Measurements from ENCODE around the gene MRPL46. TPM values are rescaled to one million over a fixed set of nuclear protein-coding genes. Genes with fewer than 3 reads are reported as not detected.

MRPL46 gene
- total and polyA plus RNA-seq, 9 of the 15 experiments (the other 6 are each of a cell fraction or from before 2014, with no cell fraction given) = 41.2 to 72.2 (median 49.8) TPM

DNA sequence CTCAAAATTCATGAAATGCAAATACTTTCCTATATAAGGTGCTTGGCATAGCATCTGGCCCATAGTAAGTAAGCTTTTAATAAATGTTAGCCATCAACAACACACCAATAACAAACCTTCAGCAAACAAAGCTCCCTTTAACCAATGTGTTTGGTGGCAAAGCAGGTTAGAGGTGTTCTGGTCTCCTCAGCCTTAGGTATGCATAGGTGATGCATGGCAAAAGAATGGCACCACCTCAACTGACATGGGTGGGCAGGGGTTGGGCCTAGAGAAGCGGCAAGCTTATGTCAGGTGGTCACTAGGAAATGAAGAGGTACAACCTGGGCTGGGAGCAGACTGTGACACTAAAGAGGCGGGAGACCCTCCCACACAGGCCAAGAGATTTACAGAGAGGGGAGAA is 38.5 kb upstream of the MRPL46 start (continued):
- TF ChIP-seq, protein P1, sequence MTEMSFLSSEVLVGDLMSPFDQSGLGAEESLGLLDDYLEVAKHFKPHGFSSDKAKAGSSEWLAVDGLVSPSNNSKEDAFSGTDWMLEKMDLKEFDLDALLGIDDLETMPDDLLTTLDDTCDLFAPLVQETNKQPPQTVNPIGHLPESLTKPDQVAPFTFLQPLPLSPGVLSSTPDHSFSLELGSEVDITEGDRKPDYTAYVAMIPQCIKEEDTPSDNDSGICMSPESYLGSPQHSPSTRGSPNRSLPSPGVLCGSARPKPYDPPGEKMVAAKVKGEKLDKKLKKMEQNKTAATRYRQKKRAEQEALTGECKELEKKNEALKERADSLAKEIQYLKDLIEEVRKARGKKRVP (CRISPR knock-in tag; IDR thresholded peaks at IDR 0.05) = no peak
- no peak for TF ChIP-seq ZNF589 (CRISPR knock-in tag; IDR thresholded peaks at IDR 0.05; ENCODE audit: low read depth)
- TF ChIP-seq KDM5B (IDR thresholded peaks at IDR 0.05; ENCODE audit: insufficient replicate concordance, low read depth, low read length) = no peak
- no peak for TF ChIP-seq BRD9 (IDR thresholded peaks at IDR 0.05; ENCODE audit: low read depth, partially characterized antibody)
- TF ChIP-seq ZNF780A (CRISPR knock-in tag; IDR thresholded peaks at IDR 0.05) = no peak
- no peak for TF ChIP-seq PRMT5 (CRISPR knock-in tag; IDR thresholded peaks at IDR 0.05)

DNA sequence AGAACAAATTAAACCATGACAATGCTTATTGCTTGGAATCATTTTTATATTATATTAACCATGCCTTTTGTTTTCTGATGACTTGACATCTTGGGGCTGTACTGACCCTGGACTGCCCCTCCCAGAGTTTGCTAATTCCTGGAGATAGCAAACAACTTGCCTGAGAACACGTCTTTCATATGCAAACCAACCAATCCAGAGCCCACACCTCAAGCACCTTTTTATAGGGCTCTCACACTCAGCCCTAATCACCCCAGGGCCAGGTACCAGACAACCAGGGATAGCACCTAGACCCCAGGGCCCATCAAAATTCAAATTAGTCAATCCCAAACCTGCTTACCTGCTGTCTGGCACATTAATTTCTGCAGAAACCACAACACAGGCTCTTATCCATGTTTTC is 37.3 kb upstream of the MRPL46 start:
- no peak for ATAC-seq
- CTCF ChIA-PET (ENCODE audit: low intra/inter-chr PET ratio) = no interaction called here
- Histone ChIP-seq H3K4me2 (ENCODE audit: insufficient read depth, low read length) (no peak overlapping the region), H3K79me2 (ENCODE audit: control insufficient read depth, insufficient read depth, low read length) (no peaks in the 10 kb centered on the region), H3K9me1 (ENCODE audit: control insufficient read depth, insufficient read depth, low read length) (no peaks in the 10 kb centered on the region), H3K4me1 (replicated peaks in 1 of 2; ENCODE audit: control insufficient read depth in 2 of 2, insufficient read depth in 2 of 2, low read length in 2 of 2) (no peaks in the 10 kb centered on the region), H3K27ac (ENCODE audit: extremely low read depth, low read depth, low read length) (no peak overlapping the region), H3K27me3 (ENCODE audit: control insufficient read depth in 2 of 2, insufficient read depth in 2 of 2, low read length in 2 of 2) (no peaks in the 10 kb centered on the region), H2AFZ (ENCODE audit: low read depth, low read length) (no peak overlapping the region), H3K36me3 (ENCODE audit: control insufficient read depth, insufficient read depth, low read length) (0 out of 3 replicates have a peak, but pooled peaks cover 2% of the 10 kb centered on the region), H3K9ac (ENCODE audit: insufficient read depth in 1 of 2, low read depth in 2 of 2, low read length in 2 of 2) (no peak overlapping the region), H4K20me1 (replicated peaks; ENCODE audit: control insufficient read depth, insufficient read depth, low read length) (no peaks in the 10 kb centered on the region), H3K9me3 (replicated peaks; ENCODE audit: control insufficient read depth, insufficient read depth, low read depth, low read length) (no peaks in the 10 kb centered on the region), H3K4me3 (no peak overlapping the region)
- intact Hi-C loops (cut with micrococcal nuclease) = no loop called here
- no peak for FAIRE-seq
- TF ChIP-seq, protein P2, sequence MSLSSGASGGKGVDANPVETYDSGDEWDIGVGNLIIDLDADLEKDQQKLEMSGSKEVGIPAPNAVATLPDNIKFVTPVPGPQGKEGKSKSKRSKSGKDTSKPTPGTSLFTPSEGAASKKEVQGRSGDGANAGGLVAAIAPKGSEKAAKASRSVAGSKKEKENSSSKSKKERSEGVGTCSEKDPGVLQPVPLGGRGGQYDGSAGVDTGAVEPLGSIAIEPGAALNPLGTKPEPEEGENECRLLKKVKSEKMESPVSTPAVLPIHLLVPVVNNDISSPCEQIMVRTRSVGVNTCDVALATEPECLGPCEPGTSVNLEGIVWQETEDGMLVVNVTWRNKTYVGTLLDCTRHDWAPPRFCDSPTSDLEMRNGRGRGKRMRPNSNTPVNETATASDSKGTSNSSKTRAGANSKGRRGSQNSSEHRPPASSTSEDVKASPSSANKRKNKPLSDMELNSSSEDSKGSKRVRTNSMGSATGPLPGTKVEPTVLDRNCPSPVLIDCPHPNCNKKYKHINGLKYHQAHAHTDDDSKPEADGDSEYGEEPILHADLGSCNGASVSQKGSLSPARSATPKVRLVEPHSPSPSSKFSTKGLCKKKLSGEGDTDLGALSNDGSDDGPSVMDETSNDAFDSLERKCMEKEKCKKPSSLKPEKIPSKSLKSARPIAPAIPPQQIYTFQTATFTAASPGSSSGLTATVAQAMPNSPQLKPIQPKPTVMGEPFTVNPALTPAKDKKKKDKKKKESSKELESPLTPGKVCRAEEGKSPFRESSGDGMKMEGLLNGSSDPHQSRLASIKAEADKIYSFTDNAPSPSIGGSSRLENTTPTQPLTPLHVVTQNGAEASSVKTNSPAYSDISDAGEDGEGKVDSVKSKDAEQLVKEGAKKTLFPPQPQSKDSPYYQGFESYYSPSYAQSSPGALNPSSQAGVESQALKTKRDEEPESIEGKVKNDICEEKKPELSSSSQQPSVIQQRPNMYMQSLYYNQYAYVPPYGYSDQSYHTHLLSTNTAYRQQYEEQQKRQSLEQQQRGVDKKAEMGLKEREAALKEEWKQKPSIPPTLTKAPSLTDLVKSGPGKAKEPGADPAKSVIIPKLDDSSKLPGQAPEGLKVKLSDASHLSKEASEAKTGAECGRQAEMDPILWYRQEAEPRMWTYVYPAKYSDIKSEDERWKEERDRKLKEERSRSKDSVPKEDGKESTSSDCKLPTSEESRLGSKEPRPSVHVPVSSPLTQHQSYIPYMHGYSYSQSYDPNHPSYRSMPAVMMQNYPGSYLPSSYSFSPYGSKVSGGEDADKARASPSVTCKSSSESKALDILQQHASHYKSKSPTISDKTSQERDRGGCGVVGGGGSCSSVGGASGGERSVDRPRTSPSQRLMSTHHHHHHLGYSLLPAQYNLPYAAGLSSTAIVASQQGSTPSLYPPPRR (CRISPR knock-in tag; IDR thresholded peaks at IDR 0.05; ENCODE audit: borderline replicate concordance) = no peak
- 0 out of 2 replicates have a peak, but pooled peaks have one; percentile 38 for TF ChIP-seq ZNF316 (IDR thresholded peaks at IDR 0.05)
- POLR2A ChIA-PET = no interaction called here
- no TSS peak for BruUV-seq (replicated peaks)
- 45% methylated on average over 1 of the region's 1 CpG for WGBS (ENCODE audit: insufficient coverage, low coverage, missing lambda C conversion rate)
- in situ Hi-C loops (cut with MboI) = no loop called here
- no peak for DNase-seq (ENCODE audit: extremely low read depth in 1 of 4, low spot score in 3 of 4)

All from K562 (cell line).